Cardiac fibroblast (primary cell): ENCODE data around the gene RNF183.

ENCODE experiments used
- DNase-seq, 2 donors: peaks; one replicate each; pipeline versions ENCODE4 v3.0.0 to v3.0.0-alpha.2; 2010; ENCODE audit warnings: low read depth in 2 of 2
- H3K4me3 ChIP-seq, 2 donors: replicated peaks in 1 of 2; 1 replicate in 1 of 2; 2 replicates in 1 of 2; pipeline ENCODE4 v1.5.1; 2011; ENCODE audit warnings: low read depth in 2 of 2, low read length in 2 of 2, mild to moderate bottlenecking in 2 of 2, moderate library complexity in 1 of 2
- CTCF ChIP-seq: IDR thresholded peaks from one replicate; pipeline ENCODE4 v1.5.1; 2011; ENCODE audit warnings: low read depth, mild to moderate bottlenecking, low read length, inconsistent platforms

RNF183 gene

GRCh38 chr9:113267911-113268566 lies 35.1 kb downstream of the RNF183 start:
- DNase-seq, result no peak
- no peak overlapping the region for H3K4me3 ChIP-seq
- TF ChIP-seq CTCF, result no peak

- no peak overlapping the region for H3K4me3 ChIP-seq
- no peak for TF ChIP-seq CTCF
- DNase-seq, result no peak
Observed at GRCh38 chr9:113266174-113266573, 37.0 kb downstream of the RNF183 start.

GRCh38 chr9:113261917-113262671 lies 41.1 kb downstream of the RNF183 start:
- no peak for TF ChIP-seq CTCF

GRCh38 chr9:113258282-113258681 lies 44.9 kb downstream of the RNF183 start:
- no peak for DNase-seq
- TF ChIP-seq CTCF, result no peak
- no peak overlapping the region for H3K4me3 ChIP-seq

More at GRCh38 chr9:113261917-113262671, 41.1 kb downstream of the RNF183 start:
- no peak overlapping the region for H3K4me3 ChIP-seq
- DNase-seq, result no peak

- no peak for DNase-seq
- TF ChIP-seq CTCF, result no peak
- no peak overlapping the region for H3K4me3 ChIP-seq
Observed at GRCh38 chr9:113257863-113258262, 45.3 kb downstream of the RNF183 start.

- no peak for TF ChIP-seq CTCF
- no peak overlapping the region for H3K4me3 ChIP-seq
- no peak for DNase-seq
Observed at GRCh38 chr9:113255438-113255837, 47.7 kb downstream of the RNF183 start.
